Measurements from ENCODE around the gene TGFBR2. TPM values are rescaled to one million over a fixed set of nuclear protein-coding genes. Genes with fewer than 3 reads are reported as not detected.
A peak's percentile ranks its signal among the peaks of the same experiment; 100 is the strongest.

Gene TGFBR2
- total RNA-seq, 1 donor from 2014 or later: 39.9 TPM

DNA sequence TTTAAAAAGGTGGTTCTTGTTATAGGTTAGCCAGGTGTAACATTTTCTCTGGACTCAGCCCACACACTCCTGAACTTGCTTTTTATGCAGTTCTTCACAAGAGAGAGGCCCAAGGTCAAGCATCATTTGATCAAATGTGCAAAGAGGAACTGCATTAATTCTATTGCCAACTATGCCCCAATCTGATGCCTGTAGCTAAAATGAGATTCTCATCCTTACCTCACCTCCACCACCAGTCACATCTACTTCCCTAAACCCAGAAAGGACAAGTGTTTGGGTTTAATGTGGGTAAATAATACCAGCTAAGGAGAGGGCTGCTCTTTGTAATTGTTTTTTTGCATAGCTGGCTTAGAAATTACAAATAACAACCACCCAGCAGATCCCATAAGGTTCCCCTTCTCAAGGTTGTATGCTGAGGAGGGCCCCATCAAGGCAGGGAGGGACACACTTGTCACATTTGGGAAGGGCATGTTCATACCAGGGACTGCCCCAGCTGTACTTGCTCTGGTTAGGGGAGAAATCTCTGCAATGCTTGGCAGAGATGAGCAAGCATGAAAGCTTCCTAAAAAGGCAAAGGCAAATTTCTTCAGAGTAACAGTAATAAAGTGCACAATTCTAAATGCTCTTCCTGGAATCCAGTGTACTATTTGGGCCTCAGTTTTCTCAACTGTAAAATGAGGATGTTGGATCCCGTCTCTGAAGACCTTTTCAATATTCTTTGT, 76.2 kb downstream of the TGFBR2 start:
- Mint-ChIP-seq H3K27me3 (ENCODE audit: low read depth, unreplicated experiment) (no peaks in the 10 kb centered on the region), H3K9me3 (ENCODE audit: unreplicated experiment) (no peaks in the 10 kb centered on the region), H3K4me1 (ENCODE audit: low read depth, unreplicated experiment) (peaks cover 40% of the 10 kb centered on the region), H3K36me3 (ENCODE audit: low read depth, unreplicated experiment) (peaks cover 17% of the 10 kb centered on the region), H3K4me3 (ENCODE audit: unreplicated experiment) (no peak overlapping the region), H3K27ac (ENCODE audit: unreplicated experiment) (no peak overlapping the region)
- FAIRE-seq (no peak), DNase-seq (ENCODE audit: low read depth) (peak; percentile 10)
- Histone ChIP-seq H3K27ac (ENCODE audit: low read depth, low read length) (no peak overlapping the region), H3K79me2 (ENCODE audit: insufficient read depth, low read length) (peaks cover 55% of the 10 kb centered on the region), H3K27me3 (ENCODE audit: insufficient read depth, low read length) (no peaks in the 10 kb centered on the region), H3K9me3 (ENCODE audit: insufficient read depth, low read depth, low read length) (no peaks in the 10 kb centered on the region), H3K4me2 (ENCODE audit: low read length) (no peak overlapping the region), H3K4me1 (ENCODE audit: insufficient read depth, low read length) (peaks cover 22% of the 10 kb centered on the region), H3K4me3 (ENCODE audit: insufficient read depth, low read depth, low read length) (no peak overlapping the region), H4K20me1 (ENCODE audit: insufficient read depth, low read length) (no peaks in the 10 kb centered on the region), H3K36me3 (ENCODE audit: insufficient read depth, low read length) (peaks cover 32% of the 10 kb centered on the region), H2AFZ (ENCODE audit: low read depth, low read length) (no peak overlapping the region), H3K9ac (ENCODE audit: low read length) (no peak overlapping the region)
- no peak for TF ChIP-seq EZH2 (IDR thresholded peaks at IDR 0.05; ENCODE audit: insufficient read depth, low read length)
- TF ChIP-seq, protein P1, sequence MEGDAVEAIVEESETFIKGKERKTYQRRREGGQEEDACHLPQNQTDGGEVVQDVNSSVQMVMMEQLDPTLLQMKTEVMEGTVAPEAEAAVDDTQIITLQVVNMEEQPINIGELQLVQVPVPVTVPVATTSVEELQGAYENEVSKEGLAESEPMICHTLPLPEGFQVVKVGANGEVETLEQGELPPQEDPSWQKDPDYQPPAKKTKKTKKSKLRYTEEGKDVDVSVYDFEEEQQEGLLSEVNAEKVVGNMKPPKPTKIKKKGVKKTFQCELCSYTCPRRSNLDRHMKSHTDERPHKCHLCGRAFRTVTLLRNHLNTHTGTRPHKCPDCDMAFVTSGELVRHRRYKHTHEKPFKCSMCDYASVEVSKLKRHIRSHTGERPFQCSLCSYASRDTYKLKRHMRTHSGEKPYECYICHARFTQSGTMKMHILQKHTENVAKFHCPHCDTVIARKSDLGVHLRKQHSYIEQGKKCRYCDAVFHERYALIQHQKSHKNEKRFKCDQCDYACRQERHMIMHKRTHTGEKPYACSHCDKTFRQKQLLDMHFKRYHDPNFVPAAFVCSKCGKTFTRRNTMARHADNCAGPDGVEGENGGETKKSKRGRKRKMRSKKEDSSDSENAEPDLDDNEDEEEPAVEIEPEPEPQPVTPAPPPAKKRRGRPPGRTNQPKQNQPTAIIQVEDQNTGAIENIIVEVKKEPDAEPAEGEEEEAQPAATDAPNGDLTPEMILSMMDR (IDR thresholded peaks at IDR 0.05; ENCODE audit: insufficient read depth, low read depth, low read length): no peak

DNA sequence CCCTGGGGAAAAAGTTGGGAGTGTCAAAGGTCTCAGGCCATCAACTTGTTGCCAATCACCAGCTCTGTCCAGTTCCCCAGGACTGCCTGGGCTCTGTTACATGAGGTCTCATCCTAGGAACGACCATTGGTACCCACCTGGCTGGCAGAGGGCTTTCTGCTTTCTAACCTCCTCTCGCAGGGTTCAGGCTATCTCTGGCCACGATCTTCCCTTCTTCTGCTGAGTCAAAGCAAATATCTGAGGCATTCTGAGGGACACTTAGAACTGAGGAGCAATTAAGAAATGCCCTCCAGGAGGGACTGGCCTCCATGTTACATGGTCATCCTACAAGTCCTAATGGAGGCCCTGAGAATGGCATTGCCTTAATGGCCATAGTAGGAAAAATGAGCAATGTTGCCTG, 77.4 kb downstream of the TGFBR2 start:
- Histone ChIP-seq H3K9me3 (ENCODE audit: insufficient read depth, low read depth, low read length) (no peaks in the 10 kb centered on the region), H3K4me1 (ENCODE audit: insufficient read depth, low read length) (peaks cover 34% of the 10 kb centered on the region), H3K27me3 (ENCODE audit: insufficient read depth, low read length) (no peaks in the 10 kb centered on the region), H4K20me1 (ENCODE audit: insufficient read depth, low read length) (no peaks in the 10 kb centered on the region), H3K27ac (ENCODE audit: low read depth, low read length) (no peak overlapping the region), H3K9ac (ENCODE audit: low read length) (no peak overlapping the region), H3K79me2 (ENCODE audit: insufficient read depth, low read length) (peaks cover 59% of the 10 kb centered on the region), H3K4me2 (ENCODE audit: low read length) (no peak overlapping the region), H3K36me3 (ENCODE audit: insufficient read depth, low read length) (peaks cover 32% of the 10 kb centered on the region), H2AFZ (ENCODE audit: low read depth, low read length) (no peak overlapping the region), H3K4me3 (ENCODE audit: insufficient read depth, low read depth, low read length) (no peak overlapping the region)
- Mint-ChIP-seq H3K27ac (ENCODE audit: unreplicated experiment) (no peak overlapping the region), H3K36me3 (ENCODE audit: low read depth, unreplicated experiment) (peaks cover 18% of the 10 kb centered on the region), H3K4me3 (ENCODE audit: unreplicated experiment) (peak overlapping the region; percentile 17), H3K4me1 (ENCODE audit: low read depth, unreplicated experiment) (peaks cover 43% of the 10 kb centered on the region), H3K27me3 (ENCODE audit: low read depth, unreplicated experiment) (no peaks in the 10 kb centered on the region), H3K9me3 (ENCODE audit: unreplicated experiment) (no peaks in the 10 kb centered on the region)
- TF ChIP-seq, protein P1 (IDR thresholded peaks at IDR 0.05; ENCODE audit: insufficient read depth, low read depth, low read length): no peak
- TF ChIP-seq EZH2 (IDR thresholded peaks at IDR 0.05; ENCODE audit: insufficient read depth, low read length): no peak
- DNase-seq (ENCODE audit: low read depth) (no peak), FAIRE-seq (no peak)

DNA sequence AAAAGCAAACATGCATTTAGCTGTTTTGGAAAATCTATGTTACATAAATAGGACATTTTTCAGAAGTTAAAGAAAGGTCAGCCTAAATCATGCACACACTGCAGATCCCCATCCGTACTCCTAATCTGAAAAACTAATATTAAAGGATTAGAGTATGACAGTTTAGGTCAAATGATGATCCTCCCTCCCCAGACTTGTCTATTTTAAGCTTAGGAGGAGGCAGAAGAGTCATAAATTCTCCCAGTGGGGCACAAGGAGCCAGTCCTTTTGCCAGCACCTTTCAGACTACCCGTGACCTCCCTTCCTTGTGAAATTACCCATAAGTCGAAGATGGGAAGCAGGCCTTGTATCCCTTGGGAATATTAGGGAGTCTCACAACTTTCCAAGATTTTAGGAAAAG, 78.0 kb downstream of the TGFBR2 start:
- Histone ChIP-seq H3K4me3 (ENCODE audit: insufficient read depth, low read depth, low read length) (no peak overlapping the region), H4K20me1 (ENCODE audit: insufficient read depth, low read length) (no peaks in the 10 kb centered on the region), H2AFZ (ENCODE audit: low read depth, low read length) (no peak overlapping the region), H3K79me2 (ENCODE audit: insufficient read depth, low read length) (peaks cover 54% of the 10 kb centered on the region), H3K27ac (ENCODE audit: low read depth, low read length) (no peak overlapping the region), H3K4me2 (ENCODE audit: low read length) (no peak overlapping the region), H3K36me3 (ENCODE audit: insufficient read depth, low read length) (peaks cover 27% of the 10 kb centered on the region), H3K27me3 (ENCODE audit: insufficient read depth, low read length) (no peaks in the 10 kb centered on the region), H3K4me1 (ENCODE audit: insufficient read depth, low read length) (peaks cover 39% of the 10 kb centered on the region), H3K9ac (ENCODE audit: low read length) (no peak overlapping the region), H3K9me3 (ENCODE audit: insufficient read depth, low read depth, low read length) (no peaks in the 10 kb centered on the region)
- peaks cover 48% of the 10 kb centered on the region for H3K4me1 Mint-ChIP-seq (ENCODE audit: low read depth, unreplicated experiment)
- H3K9me3 Mint-ChIP-seq (ENCODE audit: unreplicated experiment): no peaks in the 10 kb centered on the region
- FAIRE-seq: no peak
- no peaks in the 10 kb centered on the region for H3K27me3 Mint-ChIP-seq (ENCODE audit: low read depth, unreplicated experiment)
- peaks cover 18% of the 10 kb centered on the region for H3K36me3 Mint-ChIP-seq (ENCODE audit: low read depth, unreplicated experiment)
- no peak overlapping the region for H3K27ac Mint-ChIP-seq (ENCODE audit: unreplicated experiment)
- TF ChIP-seq, protein P1 (IDR thresholded peaks at IDR 0.05; ENCODE audit: insufficient read depth, low read depth, low read length): no peak
- no peak overlapping the region for H3K4me3 Mint-ChIP-seq (ENCODE audit: unreplicated experiment)
- no peak for DNase-seq (ENCODE audit: low read depth)
